Fibroblast of skin of left quadriceps (primary cell): ENCODE measurements around the gene ANKRD11.

Experiments used
- DNase-seq, 2 experiments: peaks; one replicate each; pipeline ENCODE4 v3.0.0-alpha.2; 2013; ENCODE audit warnings: low read depth in 2 of 2

Gene ANKRD11

GRCh38 chr16:89243664-89244063 is 246.7 kb downstream of the ANKRD11 start:
- DNase-seq = no peak

- DNase-seq = no peak
Observed at GRCh38 chr16:89242795-89243200, 247.6 kb downstream of the ANKRD11 start.

- peak; percentile 46 to 51 for DNase-seq
Observed at GRCh38 chr16:89241187-89242007, 249.0 kb downstream of the ANKRD11 start.

- DNase-seq = no peak
Observed at GRCh38 chr16:89237733-89238132, 252.6 kb downstream of the ANKRD11 start.

GRCh38 chr16:89233678-89234490 is 256.5 kb downstream of the ANKRD11 start:
- no peak for DNase-seq

- DNase-seq = no peak
Observed at GRCh38 chr16:89232107-89232506, 258.3 kb downstream of the ANKRD11 start.

GRCh38 chr16:89230255-89230654 is 260.1 kb downstream of the ANKRD11 start:
- no peak for DNase-seq

GRCh38 chr16:89224665-89225064 is 265.7 kb downstream of the ANKRD11 start:
- DNase-seq = no peak

GRCh38 chr16:89222931-89223330 is 267.4 kb downstream of the ANKRD11 start:
- DNase-seq = no peak

GRCh38 chr16:89221604-89222003 is 268.8 kb downstream of the ANKRD11 start:
- DNase-seq = no peak

- no peak for DNase-seq
Observed at GRCh38 chr16:89219365-89219764, 271.0 kb downstream of the ANKRD11 start.
